Measurements from ENCODE around the gene AMTN. TPM values are rescaled to one million over a fixed set of nuclear protein-coding genes. Genes with fewer than 3 reads are reported as not detected.

Gene AMTN
- total and polyA plus RNA-seq, 3 experiments from 2014 or later = not detected

DNA sequence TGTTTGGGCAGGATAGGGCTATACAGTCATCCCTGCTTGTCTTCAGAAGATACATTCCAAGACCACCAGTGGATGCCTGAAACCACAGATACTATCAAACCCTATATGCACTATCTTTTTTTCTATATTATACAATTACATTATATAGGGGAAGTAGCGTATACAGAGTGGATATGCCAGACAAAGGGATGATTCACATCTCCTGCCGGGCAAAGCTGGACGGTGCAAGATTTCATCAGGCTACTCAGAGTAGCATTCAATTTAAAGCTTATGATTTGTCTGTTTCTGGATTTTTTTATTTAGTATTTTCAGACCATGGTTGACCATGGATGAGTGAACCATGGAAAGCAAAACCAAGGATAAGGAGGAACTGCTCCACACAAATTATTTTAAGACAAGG is 7.0 kb upstream of the AMTN start:
- Mint-ChIP-seq H3K27me3 (peaks cover 4 to 8% of the 10 kb centered on the region in 2 donors), H3K4me1 (no peaks in the 10 kb centered on the region), H3K9me3 (no peaks in the 10 kb centered on the region), H3K27ac (no peak overlapping the region), H3K36me3 (no peaks in the 10 kb centered on the region), H3K4me3 (no peak overlapping the region)
- DNase-seq = no peak
- POLR2A ChIA-PET = no interaction called here
- H3K27me3 ChIP-seq (ENCODE audit: insufficient read depth, low read length, poor library complexity, severe bottlenecking) = no peaks in the 10 kb centered on the region
- CTCF ChIA-PET = no interaction called here
- no peak overlapping the region for H3K27ac ChIP-seq (ENCODE audit: low read depth, low read length)
- no peak overlapping the region for H3K4me3 ChIP-seq (ENCODE audit: low read length)
- no peaks in the 10 kb centered on the region for H3K36me3 ChIP-seq (ENCODE audit: insufficient read depth, low read length)
- no peaks in the 10 kb centered on the region for H3K9me3 ChIP-seq (ENCODE audit: low read length)
- no peaks in the 10 kb centered on the region for H3K4me1 ChIP-seq (ENCODE audit: insufficient read depth, low read length)

DNA sequence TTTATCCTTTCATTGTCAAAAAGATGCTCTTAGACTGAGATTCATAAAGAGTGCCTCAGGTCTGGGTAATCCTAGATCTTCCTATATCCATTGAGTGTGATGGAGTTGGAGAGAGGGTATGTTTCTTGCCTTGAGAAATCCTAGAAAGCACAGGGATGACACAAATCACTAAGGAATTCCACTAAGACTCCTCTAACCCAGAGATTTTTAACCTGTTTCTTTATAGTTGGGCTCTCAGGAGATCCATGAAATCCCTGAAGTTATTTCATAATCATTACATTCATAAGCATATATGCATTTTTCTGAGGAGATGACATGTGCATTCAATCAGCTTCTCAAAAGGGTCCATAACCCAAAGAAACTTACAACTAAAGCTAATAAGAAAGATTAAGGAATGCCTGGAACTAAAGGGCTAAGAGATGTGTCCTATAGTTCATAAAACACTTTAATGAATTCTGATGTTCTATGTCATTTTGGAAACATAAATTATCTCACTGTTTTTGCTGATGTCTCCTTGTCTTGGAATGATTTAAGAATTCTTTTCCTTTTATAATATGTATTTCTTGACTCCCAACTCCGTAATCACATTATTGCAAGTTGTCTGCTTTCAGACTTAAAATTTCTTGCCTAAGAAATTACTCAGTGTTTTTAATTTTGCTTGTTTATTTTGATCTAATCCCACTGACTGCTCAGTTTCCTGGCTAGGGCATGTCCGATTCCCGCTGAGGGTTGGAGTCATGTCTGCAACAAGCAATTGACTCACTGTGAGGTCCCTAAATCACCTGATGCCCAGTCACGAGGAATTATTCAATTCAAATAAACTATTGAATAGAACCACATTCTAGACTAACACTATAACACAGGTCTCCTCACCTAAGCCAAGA is 2.8 kb upstream of the AMTN start:
- CTCF ChIA-PET = no interaction called here
- H3K4me3 ChIP-seq (ENCODE audit: low read length) = no peak overlapping the region
- no peak overlapping the region for H3K27ac Mint-ChIP-seq
- H3K27ac ChIP-seq (ENCODE audit: low read depth, low read length) = no peak overlapping the region
- no peaks in the 10 kb centered on the region for H3K36me3 ChIP-seq (ENCODE audit: insufficient read depth, low read length)
- H3K27me3 ChIP-seq (ENCODE audit: insufficient read depth, low read length, poor library complexity, severe bottlenecking) = no peaks in the 10 kb centered on the region
- H3K27me3 Mint-ChIP-seq = peaks cover 4 to 17% of the 10 kb centered on the region in 2 donors
- DNase-seq = no peak
- H3K4me1 ChIP-seq (ENCODE audit: insufficient read depth, low read length) = no peaks in the 10 kb centered on the region
- no peaks in the 10 kb centered on the region for H3K36me3 Mint-ChIP-seq
- POLR2A ChIA-PET = no interaction called here
- H3K9me3 ChIP-seq (ENCODE audit: low read length) = no peaks in the 10 kb centered on the region
- no peak overlapping the region for H3K4me3 Mint-ChIP-seq
- H3K4me1 Mint-ChIP-seq = no peaks in the 10 kb centered on the region
- no peaks in the 10 kb centered on the region for H3K9me3 Mint-ChIP-seq

DNA sequence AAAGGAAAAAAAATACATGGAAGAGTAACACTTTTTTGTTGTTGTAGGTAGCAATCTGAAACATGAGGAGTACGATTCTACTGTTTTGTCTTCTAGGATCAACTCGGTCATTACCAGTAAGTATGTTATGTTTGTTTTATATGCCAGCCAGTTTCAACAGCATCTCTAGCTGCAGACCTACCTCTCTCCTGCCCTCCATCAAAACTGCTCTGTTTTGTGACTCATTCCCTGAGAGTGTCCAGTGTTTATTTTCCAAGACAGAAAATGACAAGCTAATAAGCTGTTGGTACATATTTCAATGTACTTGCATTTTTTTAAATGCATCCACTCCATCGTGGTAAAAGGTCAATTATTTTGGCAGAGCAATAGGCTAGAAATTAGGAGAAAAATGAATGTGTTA is 347 bp downstream of the AMTN start:
- Mint-ChIP-seq H3K9me3 (no peaks in the 10 kb centered on the region), H3K4me3 (no peak overlapping the region), H3K36me3 (no peaks in the 10 kb centered on the region), H3K27me3 (peaks cover 1 to 13% of the 10 kb centered on the region in 2 donors), H3K4me1 (no peaks in the 10 kb centered on the region), H3K27ac (no peak overlapping the region)
- H3K4me3 ChIP-seq (ENCODE audit: low read length) = no peak overlapping the region
- H3K36me3 ChIP-seq (ENCODE audit: insufficient read depth, low read length) = no peaks in the 10 kb centered on the region
- no peak for DNase-seq
- H3K27ac ChIP-seq (ENCODE audit: low read depth, low read length) = no peak overlapping the region
- no peaks in the 10 kb centered on the region for H3K9me3 ChIP-seq (ENCODE audit: low read length)
- ChIA-PET POLR2A (no interaction called here), CTCF (no interaction called here)
- H3K27me3 ChIP-seq (ENCODE audit: insufficient read depth, low read length, poor library complexity, severe bottlenecking) = no peaks in the 10 kb centered on the region
- no peaks in the 10 kb centered on the region for H3K4me1 ChIP-seq (ENCODE audit: insufficient read depth, low read length)

DNA sequence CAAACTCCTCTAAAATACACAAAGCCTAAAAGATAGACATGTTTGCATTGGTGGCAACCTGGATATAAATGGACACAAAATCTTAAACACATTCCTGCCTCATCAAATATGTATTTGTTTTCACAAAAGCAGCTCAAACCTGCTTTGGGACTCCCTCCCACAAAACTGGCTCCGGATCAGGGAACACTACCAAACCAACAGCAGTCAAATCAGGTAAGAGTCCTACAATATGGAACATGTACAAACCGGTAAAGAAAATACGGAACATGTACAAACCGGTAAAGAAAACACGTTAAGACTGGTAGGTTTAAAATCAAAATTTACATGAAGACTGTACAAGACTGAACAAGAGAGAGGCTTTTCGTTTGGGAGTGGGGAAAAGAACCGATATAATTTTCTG is 4.3 kb downstream of the AMTN start:
- peaks cover 3 to 13% of the 10 kb centered on the region in 2 donors for H3K27me3 Mint-ChIP-seq
- ChIA-PET POLR2A (no interaction called here), CTCF (interaction anchor here (1.6 kb wide), 1 partner anchor 36 kb away, joined by 3 read pairs; no protein-coding TSS in a partner anchor)
- H3K36me3 Mint-ChIP-seq = no peaks in the 10 kb centered on the region
- Histone ChIP-seq H3K4me1 (ENCODE audit: insufficient read depth, low read length) (no peaks in the 10 kb centered on the region), H3K27me3 (ENCODE audit: insufficient read depth, low read length, poor library complexity, severe bottlenecking) (no peaks in the 10 kb centered on the region), H3K36me3 (ENCODE audit: insufficient read depth, low read length) (no peaks in the 10 kb centered on the region), H3K27ac (ENCODE audit: low read depth, low read length) (no peak overlapping the region), H3K4me3 (ENCODE audit: low read length) (no peak overlapping the region), H3K9me3 (ENCODE audit: low read length) (no peaks in the 10 kb centered on the region)
- no peak for DNase-seq
- no peak overlapping the region for H3K4me3 Mint-ChIP-seq
- no peaks in the 10 kb centered on the region for H3K4me1 Mint-ChIP-seq
- H3K27ac Mint-ChIP-seq = no peak overlapping the region
- H3K9me3 Mint-ChIP-seq = no peaks in the 10 kb centered on the region

DNA sequence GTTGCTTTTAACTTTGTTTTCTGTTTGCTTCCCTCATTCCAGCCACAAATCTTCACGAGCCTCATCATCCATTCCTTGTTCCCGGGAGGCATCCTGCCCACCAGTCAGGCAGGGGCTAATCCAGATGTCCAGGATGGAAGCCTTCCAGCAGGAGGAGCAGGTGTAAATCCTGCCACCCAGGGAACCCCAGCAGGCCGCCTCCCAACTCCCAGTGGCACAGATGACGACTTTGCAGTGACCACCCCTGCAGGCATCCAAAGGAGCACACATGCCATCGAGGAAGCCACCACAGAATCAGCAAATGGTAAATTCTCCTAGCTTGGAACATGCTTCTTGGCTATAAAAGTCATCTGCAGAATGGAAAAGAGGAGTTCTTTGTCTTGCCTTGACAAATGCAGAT is 12.6 kb downstream of the AMTN start:
- Mint-ChIP-seq H3K4me3 (no peak overlapping the region), H3K9me3 (peaks cover 0 to 5% (median 0%) of the 10 kb centered on the region in 5 donors), H3K27me3 (peaks cover 1 to 36% of the 10 kb centered on the region in 2 donors), H3K4me1 (no peaks in the 10 kb centered on the region), H3K27ac (no peak overlapping the region), H3K36me3 (no peaks in the 10 kb centered on the region)
- ChIA-PET POLR2A (no interaction called here), CTCF (no interaction called here)
- H3K27me3 ChIP-seq (ENCODE audit: insufficient read depth, low read length, poor library complexity, severe bottlenecking) = no peaks in the 10 kb centered on the region
- no peaks in the 10 kb centered on the region for H3K4me1 ChIP-seq (ENCODE audit: insufficient read depth, low read length)
- H3K27ac ChIP-seq (ENCODE audit: low read depth, low read length) = no peak overlapping the region
- no peaks in the 10 kb centered on the region for H3K36me3 ChIP-seq (ENCODE audit: insufficient read depth, low read length)
- H3K4me3 ChIP-seq (ENCODE audit: low read length) = no peak overlapping the region
- no peak for DNase-seq
- H3K9me3 ChIP-seq (ENCODE audit: low read length) = no peaks in the 10 kb centered on the region

DNA sequence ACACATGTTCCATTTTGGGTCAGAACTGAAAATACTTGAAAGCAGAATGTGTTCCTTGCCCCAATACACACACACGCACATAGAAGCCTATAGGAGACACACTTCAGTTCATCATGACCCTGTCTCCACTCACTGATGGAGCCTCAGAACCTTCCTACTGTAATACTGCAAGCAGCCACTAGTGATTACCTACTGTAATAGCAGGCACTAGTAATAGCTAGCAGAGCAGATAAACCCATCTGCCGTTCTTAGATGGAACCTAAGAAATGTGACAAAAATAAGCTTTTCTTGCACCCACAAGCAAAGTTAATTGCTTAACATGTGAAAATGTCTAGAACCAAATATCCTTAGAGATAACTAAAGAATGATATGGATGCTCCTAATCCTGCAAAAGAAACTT is 13.6 kb downstream of the AMTN start:
- Histone ChIP-seq H3K4me1 (ENCODE audit: insufficient read depth, low read length) (no peaks in the 10 kb centered on the region), H3K36me3 (ENCODE audit: insufficient read depth, low read length) (no peaks in the 10 kb centered on the region), H3K4me3 (ENCODE audit: low read length) (no peak overlapping the region), H3K27me3 (ENCODE audit: insufficient read depth, low read length, poor library complexity, severe bottlenecking) (no peaks in the 10 kb centered on the region), H3K9me3 (ENCODE audit: low read length) (no peaks in the 10 kb centered on the region), H3K27ac (ENCODE audit: low read depth, low read length) (no peak overlapping the region)
- DNase-seq = no peak
- Mint-ChIP-seq H3K4me1 (no peaks in the 10 kb centered on the region), H3K27me3 (peaks cover 1 to 30% of the 10 kb centered on the region in 2 donors), H3K4me3 (no peak overlapping the region), H3K27ac (no peak overlapping the region), H3K9me3 (peaks cover 0 to 8% (median 0%) of the 10 kb centered on the region in 5 donors), H3K36me3 (no peaks in the 10 kb centered on the region)
- ChIA-PET CTCF (no interaction called here), POLR2A (no interaction called here)

DNA sequence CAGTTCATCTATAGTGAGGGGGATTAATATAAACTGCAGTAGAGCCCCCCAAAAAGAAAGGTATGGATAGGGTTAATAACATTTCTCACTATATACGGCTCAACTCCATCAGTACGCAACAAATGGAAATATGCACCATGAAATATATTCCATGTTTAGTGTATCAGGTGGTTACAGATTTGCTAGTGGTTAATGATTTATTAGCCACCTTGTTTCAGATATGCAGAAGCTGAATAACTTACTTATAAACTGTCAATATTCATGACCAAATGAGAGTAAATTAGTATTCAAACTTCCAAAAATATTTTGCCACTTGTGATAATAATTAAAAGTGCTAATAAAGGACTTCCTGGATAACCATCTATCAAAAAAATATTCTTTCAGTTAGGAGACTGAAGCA is 14.8 kb downstream of the AMTN start:
- no peaks in the 10 kb centered on the region for H3K9me3 ChIP-seq (ENCODE audit: low read length)
- H3K27ac ChIP-seq (ENCODE audit: low read depth, low read length) = no peak overlapping the region
- H3K27ac Mint-ChIP-seq = no peak overlapping the region
- no peaks in the 10 kb centered on the region for H3K36me3 Mint-ChIP-seq
- H3K4me1 ChIP-seq (ENCODE audit: insufficient read depth, low read length) = no peaks in the 10 kb centered on the region
- H3K4me3 ChIP-seq (ENCODE audit: low read length) = no peak overlapping the region
- peaks cover 0 to 27% of the 10 kb centered on the region in 2 donors for H3K27me3 Mint-ChIP-seq
- no peaks in the 10 kb centered on the region for H3K4me1 Mint-ChIP-seq
- no peak overlapping the region for H3K4me3 Mint-ChIP-seq
- ChIA-PET CTCF (no interaction called here), POLR2A (no interaction called here)
- DNase-seq = no peak
- no peaks in the 10 kb centered on the region for H3K27me3 ChIP-seq (ENCODE audit: insufficient read depth, low read length, poor library complexity, severe bottlenecking)
- peaks cover 0 to 8% (median 3%) of the 10 kb centered on the region in 5 donors for H3K9me3 Mint-ChIP-seq
- H3K36me3 ChIP-seq (ENCODE audit: insufficient read depth, low read length) = no peaks in the 10 kb centered on the region

DNA sequence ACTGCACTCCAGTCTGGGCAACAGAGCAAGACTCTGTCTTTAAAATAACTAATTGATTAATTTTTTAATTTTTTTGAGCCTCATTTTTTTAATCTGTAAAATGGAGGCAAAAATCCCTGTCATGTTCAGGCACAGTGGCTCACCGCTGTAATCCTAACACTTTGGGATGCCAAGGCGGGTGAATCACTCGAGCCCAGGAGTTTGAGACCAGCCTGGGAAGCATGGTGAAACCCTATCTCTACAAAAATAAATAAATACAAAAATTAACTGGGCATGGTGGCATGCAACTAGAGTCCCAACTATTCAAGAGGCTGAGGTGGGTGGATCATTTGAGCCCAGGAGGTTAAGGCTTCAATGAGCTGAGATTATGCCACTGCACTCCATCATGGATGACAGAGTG is 15.4 kb downstream of the AMTN start:
- ChIA-PET POLR2A (no interaction called here), CTCF (no interaction called here)
- Mint-ChIP-seq H3K27me3 (peaks cover 0 to 25% of the 10 kb centered on the region in 2 donors), H3K27ac (no peak overlapping the region), H3K4me3 (no peak overlapping the region), H3K9me3 (peaks cover 0 to 8% (median 3%) of the 10 kb centered on the region in 5 donors), H3K36me3 (no peaks in the 10 kb centered on the region), H3K4me1 (no peaks in the 10 kb centered on the region)
- H3K27me3 ChIP-seq (ENCODE audit: insufficient read depth, low read length, poor library complexity, severe bottlenecking) = no peaks in the 10 kb centered on the region
- no peak overlapping the region for H3K27ac ChIP-seq (ENCODE audit: low read depth, low read length)
- H3K9me3 ChIP-seq (ENCODE audit: low read length) = no peaks in the 10 kb centered on the region
- H3K4me3 ChIP-seq (ENCODE audit: low read length) = no peak overlapping the region
- DNase-seq = no peak
- no peaks in the 10 kb centered on the region for H3K36me3 ChIP-seq (ENCODE audit: insufficient read depth, low read length)
- no peaks in the 10 kb centered on the region for H3K4me1 ChIP-seq (ENCODE audit: insufficient read depth, low read length)

Measured in CD8-positive, alpha-beta memory T cell (primary cell).